CD4-positive, alpha-beta T cell treated with Interleukin-4 for 1 hour (primary cell): Measurements from ENCODE around the gene MEP1A.
"Not testable (repeated sequence)": the region's sequence is repeated elsewhere in the genome, so short reads cannot be mapped to it uniquely, and the experiment has no call there.

Experiments used
- DNase-seq, 2 donors: peaks; one replicate each; pipeline ENCODE4 v3.0.0-alpha.2; 2020 to 2022

The MEP1A gene

DNA sequence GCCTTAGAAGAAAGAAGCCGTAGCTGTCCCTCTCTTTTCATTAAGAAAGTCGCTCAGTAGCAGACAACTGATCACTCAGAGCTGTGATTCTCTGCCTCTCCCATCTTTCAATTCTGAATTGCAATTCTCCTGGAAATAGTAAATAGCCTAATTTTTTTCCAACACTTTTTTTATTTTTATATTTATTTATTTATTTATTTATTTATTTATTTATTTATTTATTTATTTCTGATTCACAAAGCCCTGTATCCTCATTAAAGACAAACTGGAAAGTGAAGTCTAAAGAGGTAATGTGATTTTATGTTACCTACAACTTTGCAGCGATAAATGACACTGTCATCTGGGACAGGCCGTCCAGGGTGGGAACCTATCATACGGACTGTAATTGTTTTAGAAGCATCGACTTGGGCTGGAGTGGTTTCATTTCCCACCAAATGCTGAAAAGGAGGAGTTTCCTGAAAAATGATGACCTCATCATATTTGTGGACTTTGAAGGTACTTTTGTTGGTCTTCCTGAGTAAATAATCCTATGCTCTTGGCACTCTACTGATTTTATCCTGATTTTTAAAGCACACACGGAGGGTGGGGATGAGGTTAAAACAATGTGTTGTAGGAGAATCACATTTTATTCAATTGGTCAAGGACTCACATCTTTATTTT lies 41.2 kb downstream of the MEP1A start:
- not testable (repeated sequence) for DNase-seq

GRCh38 chr6:46834991-46835390 lies 41.8 kb downstream of the MEP1A start:
- DNase-seq: not testable (repeated sequence)

- no peak for DNase-seq
Measured at GRCh38 chr6:46838033-46838432, 44.8 kb downstream of the MEP1A start.

- DNase-seq: not testable (repeated sequence)
Measured at GRCh38 chr6:46842252-46842846, 49.2 kb downstream of the MEP1A start.

DNA sequence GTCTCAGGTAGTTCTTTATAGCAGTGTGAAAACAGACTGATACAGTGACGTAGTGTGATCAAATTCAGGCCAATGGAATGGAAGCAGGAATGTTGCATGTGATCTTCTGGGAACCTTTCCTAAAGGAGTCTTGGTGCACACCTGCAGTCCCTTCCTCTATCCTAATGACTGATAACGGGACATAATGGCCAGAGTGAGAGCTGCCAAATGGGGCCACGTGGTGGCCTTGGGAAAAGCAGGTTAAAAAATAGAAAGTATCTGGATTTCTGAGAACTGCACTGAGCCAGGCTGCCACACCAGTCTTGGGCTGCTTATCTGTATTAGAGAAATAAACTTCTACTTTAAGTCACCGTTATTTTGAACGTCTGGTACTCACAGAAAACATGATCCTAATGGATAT lies 51.9 kb downstream of the MEP1A start:
- no peak for DNase-seq

- peak; percentile 33 to 55 for DNase-seq
Measured at GRCh38 chr6:46848684-46849360, 55.6 kb downstream of the MEP1A start.

GRCh38 chr6:46849361-46849690 lies 56.1 kb downstream of the MEP1A start:
- DNase-seq: no peak

DNA sequence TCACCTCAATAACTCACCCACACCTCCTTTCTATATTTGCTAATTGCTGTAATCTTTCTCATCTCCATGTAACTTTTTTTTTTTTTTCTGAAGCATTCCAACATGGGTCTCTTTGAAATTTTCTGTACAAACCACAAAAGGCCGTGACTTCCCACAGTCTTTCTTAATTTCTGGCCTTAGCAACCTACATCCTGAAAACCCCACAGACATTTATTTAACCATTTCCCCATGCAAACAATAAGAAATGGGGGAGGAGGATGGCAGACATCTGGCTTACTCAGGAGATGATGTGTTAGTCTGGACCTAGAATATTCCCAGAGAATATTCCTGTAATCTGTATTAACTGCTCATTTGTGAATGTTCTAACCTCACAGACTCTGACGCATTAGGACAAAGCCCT lies 57.6 kb downstream of the MEP1A start:
- DNase-seq: no peak

GRCh38 chr6:46851576-46851975 lies 58.4 kb downstream of the MEP1A start:
- not testable (repeated sequence) for DNase-seq

- DNase-seq: peak in 1 of 2 donors; percentile 13
Measured at GRCh38 chr6:46855966-46856365, 62.8 kb downstream of the MEP1A start.

DNA sequence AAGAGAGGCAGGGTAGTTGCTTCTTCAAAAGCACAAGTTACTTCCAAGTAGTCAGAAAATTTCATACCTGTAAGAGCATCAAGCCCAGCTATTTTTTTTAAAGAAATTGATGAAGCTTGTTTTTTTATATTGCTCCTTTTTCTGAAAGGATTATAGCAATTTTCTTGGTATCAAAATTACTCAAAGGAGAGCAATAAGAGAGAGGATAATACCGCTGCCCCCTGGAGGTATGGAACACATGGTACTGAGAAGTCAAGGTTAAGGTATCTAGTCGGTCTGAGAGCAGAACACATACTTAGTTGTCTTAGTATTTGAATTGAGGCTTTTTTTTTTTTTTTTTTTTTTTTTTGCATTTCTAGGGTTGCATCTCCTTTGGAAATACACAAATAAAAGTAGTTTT lies 69.2 kb downstream of the MEP1A start:
- no peak for DNase-seq

DNA sequence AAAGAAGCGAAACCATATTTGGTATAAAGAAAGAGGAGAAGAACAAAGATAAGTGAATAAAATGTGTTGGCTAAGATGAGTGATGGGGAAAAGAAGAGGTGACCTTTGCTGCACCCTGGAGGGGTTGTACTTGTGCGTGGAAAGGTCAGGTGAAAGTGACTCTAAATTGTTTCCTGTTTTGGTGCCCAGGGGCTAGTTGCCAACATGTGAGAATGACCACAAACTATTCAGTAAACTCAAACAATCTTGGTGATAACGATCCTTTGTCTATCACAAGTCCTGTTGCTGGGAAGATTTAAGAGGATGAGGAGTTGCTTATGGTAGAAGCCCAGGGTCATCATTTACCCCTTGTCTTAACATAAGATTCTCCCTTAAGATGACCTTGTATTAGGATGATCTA lies 70.6 kb downstream of the MEP1A start:
- DNase-seq: no peak

GRCh38 chr6:46865221-46865620 lies 72.0 kb downstream of the MEP1A start:
- no peak for DNase-seq

DNA sequence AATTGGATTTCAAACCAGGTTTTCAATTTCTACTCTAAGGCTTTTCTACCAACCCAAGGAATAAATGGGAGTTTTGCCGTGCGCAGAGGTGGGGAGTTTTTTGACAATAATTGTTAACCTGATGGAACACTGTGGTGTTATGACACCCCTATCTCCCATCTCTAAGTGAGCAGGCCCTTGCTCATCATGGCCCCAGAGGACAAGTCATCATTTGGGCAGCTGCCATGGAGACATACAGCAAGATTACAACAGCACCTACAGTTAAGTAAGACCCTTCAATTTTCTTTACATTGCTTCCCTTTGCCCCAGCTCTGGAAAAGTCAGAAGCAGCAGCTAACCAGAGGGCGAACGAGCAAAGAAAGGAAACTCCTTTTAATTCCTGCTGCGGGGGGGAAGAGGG lies 74.2 kb downstream of the MEP1A start:
- no peak for DNase-seq

- DNase-seq: no peak
Measured at GRCh38 chr6:46876126-46876525, 82.9 kb downstream of the MEP1A start.

GRCh38 chr6:46879003-46879402 lies 85.8 kb downstream of the MEP1A start:
- no peak for DNase-seq

- no peak for DNase-seq
Measured at GRCh38 chr6:46882645-46883044, 89.5 kb downstream of the MEP1A start.

GRCh38 chr6:46888031-46888430 lies 94.8 kb downstream of the MEP1A start:
- no peak for DNase-seq

GRCh38 chr6:46888578-46888977 lies 95.4 kb downstream of the MEP1A start:
- no peak for DNase-seq
